SKM-1 (cell line): ENCODE measurements around the gene GDF11.
"Not testable (repeated sequence)": the region's sequence is repeated elsewhere in the genome, so short reads cannot be mapped to it uniquely, and the experiment has no call there.

Source experiments
- DNase-seq: peaks from one replicate; lab custom pipeline; 2025; ENCODE audit not compliant: unreplicated experiment; lab: John Stamatoyannopoulos, UW

The GDF11 gene

GRCh38 chr12:55738123-55739024 is 4.5 kb upstream of the GDF11 start:
- peak; percentile 40 for DNase-seq

GRCh38 chr12:55739025-55739378 is 3.9 kb upstream of the GDF11 start:
- no peak for DNase-seq

- DNase-seq = no peak
Measured at GRCh38 chr12:55741931-55742680, 816 bp upstream of the GDF11 start.

DNA sequence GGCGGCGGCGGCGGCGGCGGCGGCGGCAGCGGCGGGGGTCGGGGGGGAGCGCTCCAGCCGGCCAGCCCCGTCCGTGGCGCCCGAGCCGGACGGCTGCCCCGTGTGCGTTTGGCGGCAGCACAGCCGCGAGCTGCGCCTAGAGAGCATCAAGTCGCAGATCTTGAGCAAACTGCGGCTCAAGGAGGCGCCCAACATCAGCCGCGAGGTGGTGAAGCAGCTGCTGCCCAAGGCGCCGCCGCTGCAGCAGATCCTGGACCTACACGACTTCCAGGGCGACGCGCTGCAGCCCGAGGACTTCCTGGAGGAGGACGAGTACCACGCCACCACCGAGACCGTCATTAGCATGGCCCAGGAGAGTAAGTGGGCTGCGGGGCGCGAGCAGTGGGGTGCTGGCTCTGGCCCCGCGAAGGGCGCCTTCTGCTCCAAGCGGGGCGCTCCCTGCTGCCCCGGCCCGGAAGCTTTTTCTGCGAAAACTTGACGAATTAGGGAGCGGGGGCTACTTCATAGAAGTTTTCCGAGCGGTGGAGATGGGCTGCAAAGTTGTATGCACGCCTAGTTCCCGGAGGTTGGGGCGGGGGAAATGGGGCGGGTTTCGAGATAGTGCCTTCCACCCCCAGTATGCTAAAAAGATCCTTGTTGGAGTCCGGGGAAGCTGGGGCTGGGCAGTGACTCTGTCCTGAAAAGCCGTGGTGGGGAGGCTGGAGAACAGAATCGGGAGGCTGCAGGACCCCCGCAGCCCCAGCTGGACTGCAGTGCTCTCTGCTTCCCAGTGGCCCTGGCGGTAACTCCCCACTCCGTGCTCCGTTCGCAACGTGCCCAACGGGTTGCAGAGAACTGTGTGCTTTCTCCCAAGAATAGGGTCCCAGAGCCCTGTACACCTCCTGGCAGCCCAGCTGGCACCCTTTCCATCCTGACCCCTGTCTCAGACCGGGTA is 751 bp downstream of the GDF11 start:
- DNase-seq = no peak

GRCh38 chr12:55744340-55745030 is 1.6 kb downstream of the GDF11 start:
- DNase-seq = no peak

- DNase-seq = no peak
Measured at GRCh38 chr12:55745361-55746173, 2.6 kb downstream of the GDF11 start.

DNA sequence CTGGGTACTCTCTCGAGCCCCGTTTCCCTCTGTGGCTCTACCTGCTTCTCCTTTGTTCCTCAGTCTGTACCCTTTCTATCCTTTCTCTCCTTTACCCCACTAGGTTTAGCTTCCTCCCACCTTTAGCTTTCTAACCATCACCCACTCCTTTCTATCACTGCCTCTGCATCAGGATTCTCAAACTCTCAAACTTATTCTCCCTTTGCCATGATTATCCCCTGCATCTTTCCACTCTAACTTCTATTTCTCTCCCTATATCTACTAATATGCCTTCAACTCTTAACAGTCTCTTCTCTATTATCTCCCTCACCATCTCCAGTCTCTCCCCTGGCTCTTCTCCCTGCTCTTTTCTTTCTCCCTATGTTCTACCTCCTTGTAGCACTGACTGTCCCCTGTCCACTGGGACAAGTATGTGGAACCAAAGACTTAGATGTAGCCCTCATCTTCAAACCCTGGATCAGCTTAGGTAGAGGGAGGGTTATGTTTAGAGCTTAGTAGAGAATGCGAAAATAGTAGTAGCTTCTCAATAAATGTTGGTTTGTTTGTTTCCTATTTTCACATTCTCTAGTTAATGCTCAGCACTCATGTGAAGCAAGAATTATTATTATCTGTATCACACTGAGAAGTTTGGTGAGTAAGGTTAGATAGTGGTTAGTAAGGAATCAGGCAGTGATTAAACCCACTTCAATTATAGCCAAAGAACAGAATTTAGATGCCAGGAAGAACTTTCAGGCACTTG is 3.4 kb downstream of the GDF11 start:
- no peak for DNase-seq

- DNase-seq = no peak
Measured at GRCh38 chr12:55746913-55747231, 4.0 kb downstream of the GDF11 start.

- DNase-seq = no peak
Measured at GRCh38 chr12:55748230-55748993, 5.5 kb downstream of the GDF11 start.

GRCh38 chr12:55755246-55755645 is 12.3 kb downstream of the GDF11 start:
- DNase-seq = no peak

DNA sequence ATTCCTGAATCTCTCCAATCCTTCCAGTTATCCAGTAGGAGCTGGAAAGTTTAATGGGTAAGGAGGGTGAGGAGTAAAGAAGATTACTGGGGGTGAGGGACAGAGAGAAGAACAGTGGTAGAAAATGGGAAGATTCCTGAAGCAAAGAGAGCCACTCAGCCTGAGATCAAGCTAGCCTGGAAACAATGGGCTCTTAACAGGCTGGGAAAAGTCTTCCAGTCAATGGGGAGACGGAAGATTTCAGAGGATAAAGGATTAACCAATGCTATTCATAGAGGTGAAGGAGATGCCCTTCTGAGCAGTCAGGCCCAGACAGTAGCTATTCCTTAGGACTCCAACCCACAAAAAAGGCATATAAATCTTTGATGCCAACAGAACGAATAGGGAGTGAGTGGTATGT is 14.8 kb downstream of the GDF11 start:
- no peak for DNase-seq

DNA sequence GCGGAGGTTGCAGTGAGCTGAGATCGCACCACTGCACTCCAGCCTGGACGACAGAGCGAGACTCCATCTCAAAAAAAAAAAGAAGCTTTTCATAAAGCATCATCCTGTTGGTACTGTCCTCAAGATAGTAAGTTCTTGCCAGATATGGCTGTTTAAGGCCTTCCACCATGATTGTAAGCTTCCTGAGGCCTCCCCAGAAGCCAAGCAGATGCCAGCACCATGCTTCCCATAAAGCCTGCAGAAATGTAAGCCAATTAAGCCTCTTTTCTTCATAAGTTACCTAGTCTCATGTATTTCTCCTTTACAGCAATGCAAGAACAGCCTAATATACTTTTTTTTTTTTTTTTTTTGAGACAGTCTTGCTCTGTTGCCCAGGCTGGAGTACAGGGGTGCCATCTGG is 15.7 kb downstream of the GDF11 start:
- DNase-seq = not testable (repeated sequence)

- no peak for DNase-seq
Measured at GRCh38 chr12:55760663-55761062, 17.7 kb downstream of the GDF11 start.

- no peak for DNase-seq
Measured at GRCh38 chr12:55762646-55763045, 19.7 kb downstream of the GDF11 start.

GRCh38 chr12:55765736-55766290 is 22.9 kb downstream of the GDF11 start:
- DNase-seq = no peak

- no peak for DNase-seq
Measured at GRCh38 chr12:55767156-55767555, 24.2 kb downstream of the GDF11 start.

DNA sequence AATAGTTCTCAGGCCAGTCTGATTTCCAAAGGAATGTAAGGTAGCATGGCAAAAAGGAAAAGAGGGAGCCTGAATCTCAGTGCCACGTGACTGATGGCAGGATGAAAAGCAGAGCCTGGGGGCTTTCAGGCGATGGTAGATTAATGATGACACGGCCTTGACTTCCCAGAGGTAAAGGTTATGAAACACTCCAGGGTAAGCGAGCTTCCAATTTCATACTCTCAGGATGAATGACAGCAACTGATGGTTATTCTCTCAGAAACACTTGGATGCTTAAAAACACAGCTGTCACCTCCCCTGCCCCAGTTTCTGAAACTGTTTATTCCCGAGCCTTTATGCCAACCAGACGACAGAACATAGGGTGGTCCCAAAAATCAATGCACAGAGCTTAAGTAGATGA is 28.8 kb downstream of the GDF11 start:
- no peak for DNase-seq

GRCh38 chr12:55777856-55778255 is 34.9 kb downstream of the GDF11 start:
- DNase-seq = no peak
